GM19023 (cell line): Measurements from ENCODE around the gene NPAT.
"Not testable (repeated sequence)": the region's sequence is repeated elsewhere in the genome, so short reads cannot be mapped to it uniquely, and the experiment has no call there.

Experiments used
- ATAC-seq: cut with Tn5 transposase; IDR thresholded peaks from one replicate; pipeline ENCODE4 v1.9.1; 2021; ENCODE audit warnings: mild to moderate bottlenecking, moderate library complexity; ENCODE audit not compliant: unreplicated experiment

The NPAT gene

GRCh38 chr11:108160970-108161566, 61.4 kb downstream of the NPAT start:
- peak; percentile 96 for ATAC-seq

GRCh38 chr11:108154591-108154990, 67.8 kb downstream of the NPAT start:
- ATAC-seq: no peak

- no peak for ATAC-seq
Observed at GRCh38 chr11:108148556-108148955, 73.9 kb downstream of the NPAT start.

- ATAC-seq: no peak
Observed at GRCh38 chr11:108147150-108147549, 75.3 kb downstream of the NPAT start.

- no peak for ATAC-seq
Observed at GRCh38 chr11:108144615-108145014, 77.8 kb downstream of the NPAT start.

- ATAC-seq: no peak
Observed at GRCh38 chr11:108142304-108142703, 80.1 kb downstream of the NPAT start.

GRCh38 chr11:108137212-108137611, 85.2 kb downstream of the NPAT start:
- ATAC-seq: no peak

GRCh38 chr11:108135845-108136544, 86.4 kb downstream of the NPAT start:
- ATAC-seq: no peak

GRCh38 chr11:108132993-108133538, 89.4 kb downstream of the NPAT start:
- ATAC-seq: not testable (repeated sequence)

- ATAC-seq: no peak
Observed at GRCh38 chr11:108131993-108132392, 90.4 kb downstream of the NPAT start.

GRCh38 chr11:108128772-108129171, 93.7 kb downstream of the NPAT start:
- no peak for ATAC-seq

GRCh38 chr11:108125096-108125495, 97.3 kb downstream of the NPAT start:
- ATAC-seq: no peak

GRCh38 chr11:108122166-108122628, 100.2 kb downstream of the NPAT start:
- no peak for ATAC-seq

- ATAC-seq: peak; percentile 98
Observed at GRCh38 chr11:108121274-108122155, 100.9 kb downstream of the NPAT start, which contains the start of gene ACAT1. TSS of gene ACAT1 (plus strand) at chr11:108121567. CDS start at chr11:108121607, 40 bp downstream.

GRCh38 chr11:108120936-108121273, 101.5 kb downstream of the NPAT start:
- not testable (repeated sequence) for ATAC-seq

GRCh38 chr11:108117746-108118371, 104.6 kb downstream of the NPAT start:
- ATAC-seq: no peak

GRCh38 chr11:108115500-108116140, 106.8 kb downstream of the NPAT start:
- ATAC-seq: no peak

- no peak for ATAC-seq
Observed at GRCh38 chr11:108112057-108112456, 110.4 kb downstream of the NPAT start.

GRCh38 chr11:108111126-108111525, 111.3 kb downstream of the NPAT start:
- no peak for ATAC-seq
